ENCODE data around the gene NKAIN2. TPM values are rescaled to one million over a fixed set of nuclear protein-coding genes. Genes with fewer than 3 reads are reported as not detected.

NKAIN2 gene
- total and polyA plus RNA-seq, 2 donors (not counting 3 experiments of a cell fraction or from before 2014, with no cell fraction given): 0.03 TPM; not detected in 1

DNA sequence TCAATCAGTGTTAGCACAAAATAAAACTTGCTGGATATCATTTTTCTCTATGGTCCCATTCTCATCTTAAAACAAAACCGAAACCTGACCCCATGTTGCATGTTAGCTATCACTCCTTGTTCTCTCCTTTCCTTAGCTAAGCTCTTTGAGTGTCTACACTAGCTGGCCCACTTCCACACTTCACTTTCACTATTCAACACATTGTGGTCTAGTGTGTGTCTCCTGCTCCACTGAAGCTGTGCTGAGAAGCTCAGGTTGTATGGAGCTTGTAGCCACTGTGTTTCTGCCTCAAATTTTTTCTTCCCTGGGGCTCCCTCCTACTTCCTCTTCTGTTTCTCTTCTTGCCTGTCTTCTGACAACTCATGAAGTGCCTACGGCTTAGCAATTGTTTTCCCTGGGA, 223.0 kb downstream of the NKAIN2 start:
- H2AFZ ChIP-seq (ENCODE audit: low read depth, low read length): no peak overlapping the region
- no peaks in the 10 kb centered on the region for H3K36me3 ChIP-seq (ENCODE audit: control insufficient read depth in 2 of 2, extremely low read depth in 1 of 2, insufficient read depth in 2 of 2, low read length in 2 of 2)
- ChIA-PET POLR2A (no interaction called here), CTCF (no interaction called here)
- no peaks in the 10 kb centered on the region for H3K9me3 ChIP-seq (replicated peaks; ENCODE audit: control insufficient read depth, insufficient read depth, low read length)
- no peaks in the 10 kb centered on the region for H4K20me1 ChIP-seq (replicated peaks; ENCODE audit: control insufficient read depth, extremely low read depth, insufficient read depth, low read length)
- FAIRE-seq (no peak), DNase-seq (ENCODE audit: low read depth, low spot score) (no peak)
- dilution Hi-C loops (cut with MboI; ENCODE audit: extremely low pct_ligation_motif_present, low sequenced_read_pairs): no loop called here
- H3K4me3 ChIP-seq (replicated peaks in 1 of 3; ENCODE audit: insufficient read depth in 1 of 3, low read depth in 1 of 3, low read length in 3 of 3): no peak overlapping the region
- H3K4me1 ChIP-seq (ENCODE audit: control insufficient read depth, extremely low read depth, insufficient read depth, low read length): no peaks in the 10 kb centered on the region
- no peak overlapping the region for H3K27ac ChIP-seq (ENCODE audit: insufficient read depth, low read depth, low read length)
- no TSS peak for BruUV-seq (replicated peaks)
- H3K9me1 ChIP-seq (replicated peaks; ENCODE audit: control insufficient read depth, extremely low read depth, insufficient read depth, low read length): no peaks in the 10 kb centered on the region
- H3K27me3 ChIP-seq (ENCODE audit: control insufficient read depth in 2 of 2, insufficient read depth in 2 of 2, low read length in 2 of 2): no peaks in the 10 kb centered on the region
- TF ChIP-seq, protein P1, sequence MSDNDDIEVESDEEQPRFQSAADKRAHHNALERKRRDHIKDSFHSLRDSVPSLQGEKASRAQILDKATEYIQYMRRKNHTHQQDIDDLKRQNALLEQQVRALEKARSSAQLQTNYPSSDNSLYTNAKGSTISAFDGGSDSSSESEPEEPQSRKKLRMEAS (IDR thresholded peaks at IDR 0.05; ENCODE audit: insufficient read depth, insufficient read length): no peak
- TF ChIP-seq FOS (IDR thresholded peaks at IDR 0.05; ENCODE audit: borderline replicate concordance, insufficient read depth, low read length): no peak
- TF ChIP-seq GATA2 (IDR thresholded peaks at IDR 0.05; ENCODE audit: insufficient read depth, insufficient read length, low read depth, low read length): no peak
- TF ChIP-seq, protein P2, sequence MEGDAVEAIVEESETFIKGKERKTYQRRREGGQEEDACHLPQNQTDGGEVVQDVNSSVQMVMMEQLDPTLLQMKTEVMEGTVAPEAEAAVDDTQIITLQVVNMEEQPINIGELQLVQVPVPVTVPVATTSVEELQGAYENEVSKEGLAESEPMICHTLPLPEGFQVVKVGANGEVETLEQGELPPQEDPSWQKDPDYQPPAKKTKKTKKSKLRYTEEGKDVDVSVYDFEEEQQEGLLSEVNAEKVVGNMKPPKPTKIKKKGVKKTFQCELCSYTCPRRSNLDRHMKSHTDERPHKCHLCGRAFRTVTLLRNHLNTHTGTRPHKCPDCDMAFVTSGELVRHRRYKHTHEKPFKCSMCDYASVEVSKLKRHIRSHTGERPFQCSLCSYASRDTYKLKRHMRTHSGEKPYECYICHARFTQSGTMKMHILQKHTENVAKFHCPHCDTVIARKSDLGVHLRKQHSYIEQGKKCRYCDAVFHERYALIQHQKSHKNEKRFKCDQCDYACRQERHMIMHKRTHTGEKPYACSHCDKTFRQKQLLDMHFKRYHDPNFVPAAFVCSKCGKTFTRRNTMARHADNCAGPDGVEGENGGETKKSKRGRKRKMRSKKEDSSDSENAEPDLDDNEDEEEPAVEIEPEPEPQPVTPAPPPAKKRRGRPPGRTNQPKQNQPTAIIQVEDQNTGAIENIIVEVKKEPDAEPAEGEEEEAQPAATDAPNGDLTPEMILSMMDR (IDR thresholded peaks at IDR 0.05; ENCODE audit: extremely low read depth in 1 of 2, insufficient read depth in 1 of 2, low read depth in 1 of 2, low read length in 2 of 2): no peak
- no peak for TF ChIP-seq MYC (IDR thresholded peaks at IDR 0.05; ENCODE audit: low read depth, low read length)
- no peak for TF ChIP-seq POLR2A (IDR thresholded peaks at IDR 0.05; ENCODE audit: low read depth, low read length)
- TF ChIP-seq JUN (IDR thresholded peaks at IDR 0.05; ENCODE audit: borderline replicate concordance, insufficient read depth, insufficient read length, low read depth): no peak
- no peak for TF ChIP-seq POLR2AphosphoS5 (IDR thresholded peaks at IDR 0.05; ENCODE audit: insufficient read depth, low read depth, low read length)
- TF ChIP-seq EZH2 (IDR thresholded peaks at IDR 0.05; ENCODE audit: borderline replicate concordance, low read depth, low read length, severe bottlenecking): no peak
- intact Hi-C loops (cut with micrococcal nuclease): no loop called here
- no peaks in the 10 kb centered on the region for H3K79me2 ChIP-seq (ENCODE audit: control insufficient read depth, insufficient read depth, low read length)
- H3K4me2 ChIP-seq (ENCODE audit: insufficient read depth, low read length): no peak overlapping the region
- H3K9ac ChIP-seq (replicated peaks; ENCODE audit: extremely low read depth, insufficient read depth, low read length): no peak overlapping the region
